GM18517 (cell line): Measurements from ENCODE around the gene APOL3.
"Not testable (repeated sequence)": the region's sequence is repeated elsewhere in the genome, so short reads cannot be mapped to it uniquely, and the experiment has no call there.

Experiments
- ATAC-seq: cut with Tn5 transposase; IDR thresholded peaks from one replicate; pipeline ENCODE4 v1.9.1; 2021; ENCODE audit warnings: mild to moderate bottlenecking, moderate library complexity; ENCODE audit not compliant: unreplicated experiment

The APOL3 gene

DNA sequence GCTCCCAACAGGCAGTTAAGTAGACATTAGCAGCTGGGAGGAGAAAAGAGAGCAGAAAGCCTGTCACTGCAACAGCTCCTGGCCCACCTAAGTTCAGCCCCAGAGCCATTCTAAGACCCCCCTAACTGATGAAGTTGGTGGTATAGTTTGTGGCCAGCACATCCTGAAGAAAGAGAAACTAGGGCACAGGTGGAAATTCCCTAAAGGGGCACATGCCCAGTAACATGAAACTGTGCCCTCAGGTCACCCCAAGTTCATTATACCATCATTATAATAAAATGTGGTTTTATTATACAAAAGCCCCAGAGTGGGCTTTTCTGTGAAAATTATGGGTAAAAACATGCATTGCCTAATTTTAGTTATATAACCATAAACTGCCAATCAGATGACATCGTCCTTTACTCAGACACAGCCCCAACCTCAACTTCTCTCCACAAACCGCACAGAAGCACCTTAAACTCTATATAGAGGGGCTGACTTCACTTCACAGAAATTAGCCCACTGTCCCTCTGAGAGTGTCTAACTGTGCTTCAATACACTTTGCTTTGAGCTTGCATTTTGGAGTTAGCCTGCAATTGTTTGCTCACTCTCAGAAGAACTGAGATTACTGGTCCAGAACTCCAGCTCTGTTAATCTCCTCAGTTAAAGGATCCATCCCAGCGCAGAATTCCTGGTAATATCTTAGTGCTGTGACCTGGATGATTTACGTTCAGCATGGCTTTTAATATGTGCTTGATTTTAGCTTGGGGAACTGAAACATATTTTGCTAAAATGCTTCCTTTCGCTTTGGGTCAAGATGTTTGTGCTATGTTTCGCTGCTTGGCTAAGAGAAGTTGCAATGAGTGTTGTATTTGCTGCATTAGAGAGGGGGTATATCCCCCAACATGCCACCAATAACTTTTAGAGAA is 1.8 kb upstream of the APOL3 start:
- no peak for ATAC-seq

DNA sequence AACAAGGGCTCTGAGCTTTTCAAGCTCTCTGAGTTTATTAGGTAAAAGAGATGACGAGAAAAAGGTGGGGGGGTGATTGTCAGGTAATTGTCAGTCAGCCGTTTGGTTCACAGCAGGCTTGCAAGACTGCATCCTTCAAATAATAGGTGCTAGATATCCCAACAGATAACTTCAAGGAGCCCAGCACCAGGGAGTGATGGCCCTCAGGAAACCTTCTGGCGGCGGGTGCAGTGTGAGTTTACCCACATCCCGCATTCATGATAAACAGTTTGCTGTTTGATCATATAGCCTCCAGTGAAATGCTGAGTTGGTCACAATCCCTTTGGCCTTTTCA is 1.2 kb upstream of the APOL3 start:
- ATAC-seq, result not testable (repeated sequence)

DNA sequence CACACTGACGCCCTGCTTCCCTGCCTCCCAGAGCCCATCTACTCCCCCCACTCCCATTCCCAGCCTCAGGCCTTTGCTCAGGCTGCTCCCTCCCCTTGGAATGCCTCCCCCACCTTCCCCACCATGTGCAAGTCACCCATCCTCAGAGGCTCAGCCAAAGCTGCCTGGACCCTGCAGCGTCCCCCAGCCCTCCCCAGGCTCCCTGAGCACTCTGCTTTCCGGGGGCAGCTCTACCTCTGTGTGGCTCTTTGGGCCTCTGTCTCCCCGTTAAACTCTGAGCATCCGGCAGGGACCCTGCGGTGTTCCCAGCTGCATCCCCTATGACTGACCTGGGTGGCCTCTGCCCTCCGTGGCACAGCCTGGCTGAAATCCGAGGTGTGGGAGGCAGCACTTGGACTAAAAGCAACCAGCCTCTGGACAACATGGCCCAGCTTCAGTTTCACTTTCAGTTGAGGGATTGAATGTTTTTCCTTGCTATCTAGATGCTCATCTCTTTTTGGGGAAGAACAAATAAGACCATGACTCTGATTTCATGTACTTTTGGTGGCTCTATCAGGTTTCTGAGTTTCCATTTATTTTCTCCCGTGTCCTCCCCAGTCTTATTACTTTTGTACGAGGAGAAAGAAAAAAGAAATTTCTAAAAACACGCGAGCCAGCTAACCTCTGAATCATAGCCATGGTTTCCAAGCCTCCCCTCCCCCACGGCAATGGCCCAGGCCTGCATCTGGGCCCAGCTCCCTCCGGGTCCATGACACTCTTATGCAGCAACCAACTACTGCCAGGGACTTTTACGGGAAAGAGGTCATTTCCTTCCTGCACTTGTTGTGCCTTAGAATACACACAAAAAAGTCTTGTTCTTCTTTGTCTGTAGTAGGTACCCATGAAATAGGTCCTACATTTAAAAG is 3.8 kb downstream of the APOL3 start:
- ATAC-seq, result no peak

DNA sequence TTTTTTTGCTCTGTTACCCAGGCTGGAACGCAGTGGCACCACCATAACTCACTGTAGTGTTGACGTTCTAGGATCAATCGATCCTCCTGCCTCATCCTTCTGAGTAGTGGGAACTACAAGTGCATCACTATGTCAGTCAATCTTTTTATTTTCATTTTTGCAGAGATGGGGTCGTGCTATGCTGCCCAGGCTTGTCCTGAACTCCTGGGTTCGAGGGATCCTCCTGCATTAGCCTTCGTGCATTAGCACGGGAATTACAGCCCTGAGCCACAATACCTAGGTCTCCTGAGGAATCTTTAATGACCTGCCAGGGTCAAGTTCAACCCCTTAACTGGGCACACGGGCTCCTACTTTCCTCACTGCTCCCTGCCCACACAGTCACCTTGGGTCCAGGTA is 4.4 kb downstream of the APOL3 start:
- ATAC-seq, result no peak

DNA sequence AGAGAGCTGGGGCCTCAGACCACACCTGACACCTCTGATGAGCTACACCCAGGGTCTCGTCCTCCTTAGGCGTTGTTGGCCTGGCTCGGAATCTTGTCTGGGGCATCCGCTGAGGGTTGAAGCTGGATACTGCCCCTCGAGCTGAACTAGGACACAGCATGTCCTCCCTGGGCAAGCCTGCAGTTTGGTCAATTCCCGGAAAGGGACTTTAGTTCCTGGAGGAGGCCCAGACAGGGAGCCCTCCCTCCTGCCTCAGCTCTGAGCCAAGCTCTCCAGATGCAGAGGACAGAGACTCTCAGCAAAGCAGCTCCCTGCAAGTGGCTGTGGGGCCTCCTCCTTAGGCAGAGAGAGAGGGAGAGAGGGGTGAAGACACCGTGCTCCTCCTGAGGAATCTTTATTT is 4.9 kb downstream of the APOL3 start:
- no peak for ATAC-seq

GRCh38 chr22:36154423-36154945 is 6.1 kb downstream of the APOL3 start:
- ATAC-seq, result no peak

DNA sequence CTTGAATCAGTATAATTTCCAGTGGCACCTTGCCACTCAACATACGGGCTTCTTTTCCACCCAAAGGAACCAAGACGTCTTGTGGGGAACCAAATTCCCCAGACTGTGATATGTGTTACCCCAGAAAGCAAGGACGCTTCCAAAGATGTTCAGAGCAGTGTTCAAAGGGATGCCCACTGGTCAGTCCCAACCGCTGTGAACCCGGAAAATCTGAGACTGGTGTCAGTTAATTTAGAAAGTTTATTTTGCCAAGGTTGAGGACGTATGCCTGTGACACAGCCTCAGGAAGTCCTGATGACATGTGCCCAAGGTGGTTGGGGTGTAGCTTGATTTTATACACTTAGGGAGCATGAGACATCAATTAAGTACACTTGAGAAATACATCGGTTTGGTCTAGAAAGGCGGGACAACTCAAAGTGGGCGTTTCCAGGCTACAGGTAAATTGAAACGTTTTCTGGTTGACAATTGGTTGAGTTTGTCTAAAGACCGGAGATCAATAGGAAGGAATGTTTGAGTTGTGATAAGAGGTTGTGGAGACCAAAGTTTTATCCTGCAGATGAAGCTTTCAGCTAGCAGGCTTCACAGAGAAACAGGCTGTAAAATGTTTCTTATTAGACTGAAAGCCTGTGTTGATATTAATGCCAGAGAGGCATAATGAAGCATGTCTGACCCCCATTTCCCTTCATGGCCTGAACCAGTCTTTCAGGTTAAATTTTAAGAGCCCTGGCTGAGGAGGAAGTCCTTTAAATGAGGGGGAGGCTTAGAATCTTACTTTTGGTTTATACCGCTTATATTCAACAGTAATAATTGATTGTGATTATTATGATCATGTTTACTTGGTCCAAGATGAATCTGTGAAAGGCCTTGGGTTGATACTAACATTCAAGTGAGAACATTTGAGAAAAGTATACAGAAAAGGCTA is 6.8 kb downstream of the APOL3 start:
- ATAC-seq, result no peak

- ATAC-seq, result not testable (repeated sequence)
Measured at GRCh38 chr22:36152821-36153220, 7.7 kb downstream of the APOL3 start.

- no peak for ATAC-seq
Measured at GRCh38 chr22:36152088-36152487, 8.5 kb downstream of the APOL3 start.

DNA sequence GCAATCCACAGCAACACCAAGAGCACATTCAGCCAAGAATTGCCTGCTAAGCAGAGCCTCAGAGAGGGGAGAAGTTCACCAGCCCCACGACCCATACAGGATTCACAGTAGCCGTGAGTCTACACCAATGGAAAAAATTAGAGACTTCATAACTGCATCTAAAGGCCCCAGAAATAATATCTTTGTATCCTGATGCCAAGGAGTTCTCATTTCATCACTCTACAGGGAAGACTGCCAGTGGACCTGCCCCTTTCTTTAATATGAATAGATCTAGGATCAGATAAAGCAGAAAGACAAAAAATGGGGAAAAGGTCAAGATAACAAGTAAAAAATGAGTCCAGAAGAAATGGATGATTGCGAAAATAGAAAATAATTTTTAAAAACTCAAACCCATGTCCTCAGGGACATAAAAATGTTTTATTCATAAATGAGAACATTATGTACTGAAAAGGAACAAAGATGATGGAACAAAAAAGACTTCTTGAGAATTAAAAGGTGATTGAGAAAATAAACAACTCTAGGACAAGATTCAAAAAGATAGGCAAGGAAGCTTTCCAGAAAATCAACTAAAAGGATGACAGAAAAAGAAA is 9.5 kb downstream of the APOL3 start:
- ATAC-seq, result no peak

DNA sequence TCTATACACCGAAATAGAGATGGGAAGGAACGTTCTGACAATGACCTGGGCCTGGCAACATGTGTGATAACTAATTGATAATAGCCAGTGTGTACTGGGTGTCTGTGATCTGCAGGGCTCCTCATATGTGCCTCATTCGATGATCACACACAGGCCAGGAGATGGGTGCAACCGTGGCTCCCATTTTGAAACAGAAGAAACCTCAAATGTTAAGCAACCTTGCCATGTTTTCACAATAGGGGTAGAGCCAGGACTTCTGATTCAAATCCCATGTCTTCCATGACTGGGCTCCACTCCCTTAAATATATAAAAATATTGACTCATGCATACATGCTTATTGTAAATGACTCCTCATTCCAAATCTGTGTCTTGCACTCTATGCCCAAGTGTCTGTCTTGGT is 11.1 kb downstream of the APOL3 start:
- ATAC-seq, result no peak

- ATAC-seq, result no peak
Measured at GRCh38 chr22:36148411-36148810, 12.1 kb downstream of the APOL3 start.

DNA sequence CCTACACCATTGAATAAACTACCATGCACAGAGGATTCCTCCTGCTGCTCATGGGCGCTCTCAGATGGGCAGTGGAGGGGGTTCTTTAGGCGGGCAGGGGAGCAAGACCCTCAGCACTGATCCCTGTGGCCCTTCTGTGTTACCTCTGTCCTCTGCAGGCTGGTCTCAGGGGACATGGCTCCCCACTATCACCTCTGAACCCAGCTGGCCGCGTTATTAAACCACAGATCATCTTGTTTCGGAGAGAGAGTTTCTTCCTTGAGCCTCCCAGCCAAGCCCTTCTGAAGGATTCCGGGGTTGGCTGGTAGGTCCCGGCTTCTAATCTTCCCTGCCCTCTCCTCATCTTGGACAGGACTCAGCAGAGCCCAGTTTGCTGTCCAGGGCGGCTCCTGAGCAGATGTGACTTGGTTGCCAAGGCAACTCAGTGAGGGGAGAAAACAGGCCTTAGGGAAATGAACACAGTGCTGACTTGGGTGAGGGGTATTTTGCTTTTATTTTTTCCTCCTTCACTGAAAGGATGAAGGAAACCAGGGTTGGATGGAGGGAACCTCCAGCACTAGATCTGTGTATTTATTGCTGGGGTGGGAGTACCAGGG is 13.3 kb downstream of the APOL3 start:
- no peak for ATAC-seq

- no peak for ATAC-seq
Measured at GRCh38 chr22:36145881-36146280, 14.7 kb downstream of the APOL3 start.

DNA sequence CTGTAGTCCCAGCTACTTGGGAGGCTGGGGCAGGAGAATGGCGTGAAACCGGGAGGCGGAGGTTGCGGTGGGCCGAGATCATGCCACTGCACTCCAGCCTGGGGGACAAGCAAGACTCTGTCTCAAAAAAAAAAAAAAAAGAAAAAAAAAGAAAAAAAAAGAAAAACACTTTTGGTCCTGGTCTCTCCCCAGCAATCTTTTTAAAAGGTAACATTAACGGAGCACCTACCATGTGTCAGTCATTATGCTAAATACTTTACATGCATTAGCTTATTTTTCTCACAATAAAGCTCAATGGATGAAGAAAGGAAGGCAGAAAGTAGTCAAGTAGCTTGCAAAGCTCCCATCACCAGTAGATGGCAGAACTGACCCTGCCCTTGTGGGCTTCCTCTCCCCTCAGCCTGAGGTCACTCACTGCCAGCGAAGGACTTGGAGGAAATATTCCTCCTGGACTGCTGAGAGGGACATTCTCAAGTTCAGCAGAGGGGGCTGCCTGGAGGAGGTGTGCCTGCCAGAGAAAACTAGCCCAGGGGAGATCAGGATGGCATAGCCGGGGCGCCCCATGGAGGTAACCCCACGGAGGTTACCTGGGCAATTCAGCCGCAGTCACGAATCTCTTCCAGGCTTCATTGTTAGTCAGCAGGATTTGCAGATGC is 15.5 kb downstream of the APOL3 start:
- no peak for ATAC-seq

- no peak for ATAC-seq
Measured at GRCh38 chr22:36143956-36144355, 16.6 kb downstream of the APOL3 start.

- no peak for ATAC-seq
Measured at GRCh38 chr22:36143066-36143815, 17.3 kb downstream of the APOL3 start.

- no peak for ATAC-seq
Measured at GRCh38 chr22:36141481-36141880, 19.1 kb downstream of the APOL3 start.

- not testable (repeated sequence) for ATAC-seq
Measured at GRCh38 chr22:36138709-36139108, 21.8 kb downstream of the APOL3 start.
